ENCODE results near the gene SLC47A1.
"Not testable (repeated sequence)": the region's sequence is repeated elsewhere in the genome, so short reads cannot be mapped to it uniquely, and the experiment has no call there.

SLC47A1 gene

DNA sequence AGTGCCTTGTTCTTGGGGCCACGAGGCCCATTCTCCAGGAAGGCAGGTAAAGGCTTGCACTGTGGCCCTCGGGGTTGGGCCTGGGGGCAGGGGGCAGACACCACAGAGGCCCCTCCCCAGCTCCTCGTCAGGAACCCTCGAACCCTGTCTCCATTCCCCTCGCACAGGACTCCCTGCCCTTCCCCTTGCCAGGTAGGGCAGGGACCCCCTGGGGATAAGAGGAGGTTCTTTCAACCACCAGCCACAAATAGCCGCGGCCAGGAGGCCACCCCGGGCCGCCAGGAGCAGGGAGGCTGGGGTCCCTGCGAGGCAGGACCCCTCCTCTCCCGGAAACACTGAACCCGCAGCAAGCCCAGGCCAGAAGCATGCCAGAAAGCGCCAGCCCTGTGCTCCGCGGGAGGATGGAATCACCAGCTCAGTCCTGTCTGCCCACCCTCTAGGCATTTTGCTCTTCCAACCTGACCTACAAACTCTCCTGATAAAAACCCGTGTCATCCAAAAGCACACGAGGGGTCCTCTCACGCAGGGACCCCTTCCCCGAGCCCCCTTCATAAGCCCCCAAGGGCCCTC, 45.6 kb downstream of the SLC47A1 start:
- no peak overlapping the region for H3K27ac ChIP-seq (ENCODE audit: low read length)
- H3K36me3 ChIP-seq (ENCODE audit: insufficient read depth, low read length), result no peaks in the 10 kb centered on the region
- DNase-seq (no peak), ATAC-seq (ENCODE audit: insufficient read depth, low read depth) (no peak)
- H3K9me3 ChIP-seq (ENCODE audit: insufficient read depth, low read length, severe bottlenecking), result no peaks in the 10 kb centered on the region
- no peak overlapping the region for H3K9ac ChIP-seq (ENCODE audit: low read depth, low read length)
- peaks cover 2% of the 10 kb centered on the region for H3K27me3 ChIP-seq (ENCODE audit: insufficient read depth, low read length, poor library complexity)
- no peaks in the 10 kb centered on the region for H4K20me1 ChIP-seq (ENCODE audit: insufficient read depth, low read length)
- H3K4me2 ChIP-seq (ENCODE audit: insufficient read depth, low read length), result no peak overlapping the region
- H3K79me2 ChIP-seq (ENCODE audit: insufficient read depth, low read length), result no peaks in the 10 kb centered on the region
- no peak overlapping the region for H2AFZ ChIP-seq (ENCODE audit: low read depth, low read length)
- H3K4me1 ChIP-seq (ENCODE audit: insufficient read depth, low read length), result no peaks in the 10 kb centered on the region
- TF ChIP-seq, protein P1, sequence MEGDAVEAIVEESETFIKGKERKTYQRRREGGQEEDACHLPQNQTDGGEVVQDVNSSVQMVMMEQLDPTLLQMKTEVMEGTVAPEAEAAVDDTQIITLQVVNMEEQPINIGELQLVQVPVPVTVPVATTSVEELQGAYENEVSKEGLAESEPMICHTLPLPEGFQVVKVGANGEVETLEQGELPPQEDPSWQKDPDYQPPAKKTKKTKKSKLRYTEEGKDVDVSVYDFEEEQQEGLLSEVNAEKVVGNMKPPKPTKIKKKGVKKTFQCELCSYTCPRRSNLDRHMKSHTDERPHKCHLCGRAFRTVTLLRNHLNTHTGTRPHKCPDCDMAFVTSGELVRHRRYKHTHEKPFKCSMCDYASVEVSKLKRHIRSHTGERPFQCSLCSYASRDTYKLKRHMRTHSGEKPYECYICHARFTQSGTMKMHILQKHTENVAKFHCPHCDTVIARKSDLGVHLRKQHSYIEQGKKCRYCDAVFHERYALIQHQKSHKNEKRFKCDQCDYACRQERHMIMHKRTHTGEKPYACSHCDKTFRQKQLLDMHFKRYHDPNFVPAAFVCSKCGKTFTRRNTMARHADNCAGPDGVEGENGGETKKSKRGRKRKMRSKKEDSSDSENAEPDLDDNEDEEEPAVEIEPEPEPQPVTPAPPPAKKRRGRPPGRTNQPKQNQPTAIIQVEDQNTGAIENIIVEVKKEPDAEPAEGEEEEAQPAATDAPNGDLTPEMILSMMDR (IDR thresholded peaks at IDR 0.05; ENCODE audit: borderline replicate concordance, extremely low read depth, low read length, poor library complexity, severe bottlenecking), result no peak
- H3K4me3 ChIP-seq (ENCODE audit: low read depth in 1 of 2, low read length in 2 of 2), result no peak overlapping the region

DNA sequence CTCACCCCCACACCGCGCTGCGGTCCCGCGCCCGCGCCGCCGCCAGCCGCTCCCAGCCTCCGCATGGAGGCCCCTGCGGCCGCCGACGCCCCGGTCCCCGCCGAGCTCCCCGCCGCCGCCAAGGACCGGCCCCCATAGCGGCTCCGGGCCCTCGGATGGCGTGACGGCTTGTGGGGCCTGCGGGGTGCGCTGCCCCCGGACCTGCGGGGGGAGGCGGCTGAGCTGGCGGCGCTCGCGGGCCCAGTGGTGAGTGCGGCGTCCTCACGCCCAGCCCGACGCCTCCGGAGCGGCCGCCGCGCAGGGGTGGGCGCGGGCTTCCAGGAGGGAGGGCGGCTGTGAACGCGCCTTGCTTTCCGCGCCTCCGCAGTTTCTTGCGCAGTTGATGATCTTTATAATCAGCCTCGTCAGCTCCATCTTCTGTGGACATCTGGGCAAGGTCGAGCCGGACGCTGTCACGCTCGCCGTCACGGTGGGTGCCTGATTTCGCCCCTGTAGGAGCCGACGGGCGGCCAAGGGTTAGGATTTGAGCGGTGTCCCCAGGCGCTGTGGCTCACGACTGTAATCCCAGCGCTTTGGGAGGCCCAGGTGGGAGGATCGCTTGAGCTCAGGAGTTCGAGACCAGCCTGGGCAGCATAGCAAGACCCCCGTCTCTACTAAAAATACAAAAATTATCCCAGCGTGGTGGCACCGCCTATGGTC, 46.4 kb downstream of the SLC47A1 start:
- H3K4me3 ChIP-seq (ENCODE audit: low read depth in 1 of 2, low read length in 2 of 2), result no peak overlapping the region
- no peak overlapping the region for H3K4me2 ChIP-seq (ENCODE audit: insufficient read depth, low read length)

DNA sequence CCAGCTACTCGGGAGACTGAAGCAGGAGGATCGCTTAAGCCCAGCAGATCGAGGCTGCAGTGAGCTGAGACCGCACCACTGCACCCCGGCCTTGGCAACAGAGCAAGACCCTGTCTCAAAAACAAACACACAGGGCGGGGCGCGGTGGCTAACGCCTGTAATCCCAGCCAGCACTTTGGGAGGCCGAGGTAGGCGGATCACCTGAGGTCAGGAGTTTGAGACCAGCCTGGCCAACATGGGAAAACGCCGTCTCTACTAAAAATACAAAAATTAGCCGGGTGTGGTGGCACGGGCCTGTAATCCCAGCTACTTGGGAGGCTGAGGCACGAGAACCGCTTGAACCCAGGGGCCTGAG, 46.9 kb downstream of the SLC47A1 start:
- not testable (repeated sequence) for H3K27ac ChIP-seq (ENCODE audit: low read length); H3K9me3 ChIP-seq (ENCODE audit: insufficient read depth, low read length, severe bottlenecking); ATAC-seq (ENCODE audit: insufficient read depth, low read depth); H3K36me3 ChIP-seq (ENCODE audit: insufficient read depth, low read length); H3K79me2 ChIP-seq (ENCODE audit: insufficient read depth, low read length); H3K4me2 ChIP-seq (ENCODE audit: insufficient read depth, low read length); H3K4me1 ChIP-seq (ENCODE audit: insufficient read depth, low read length); H3K27me3 ChIP-seq (ENCODE audit: insufficient read depth, low read length, poor library complexity); H4K20me1 ChIP-seq (ENCODE audit: insufficient read depth, low read length); DNase-seq; H3K4me3 ChIP-seq (ENCODE audit: low read depth in 1 of 2, low read length in 2 of 2); H3K9ac ChIP-seq (ENCODE audit: low read depth, low read length); H2AFZ ChIP-seq (ENCODE audit: low read depth, low read length)

More for the DNA sequence above, 46.4 kb downstream of the SLC47A1 start:
- Histone ChIP-seq H3K4me1 (ENCODE audit: insufficient read depth, low read length) (no peaks in the 10 kb centered on the region), H3K9ac (ENCODE audit: low read depth, low read length) (no peak overlapping the region), H3K9me3 (ENCODE audit: insufficient read depth, low read length, severe bottlenecking) (no peaks in the 10 kb centered on the region), H3K27me3 (ENCODE audit: insufficient read depth, low read length, poor library complexity) (peaks cover 2% of the 10 kb centered on the region), H3K79me2 (ENCODE audit: insufficient read depth, low read length) (no peaks in the 10 kb centered on the region), H3K36me3 (ENCODE audit: insufficient read depth, low read length) (no peaks in the 10 kb centered on the region), H3K27ac (ENCODE audit: low read length) (no peak overlapping the region), H4K20me1 (ENCODE audit: insufficient read depth, low read length) (no peaks in the 10 kb centered on the region), H2AFZ (ENCODE audit: low read depth, low read length) (no peak overlapping the region)
- TF ChIP-seq, protein P1 (IDR thresholded peaks at IDR 0.05; ENCODE audit: borderline replicate concordance, extremely low read depth, low read length, poor library complexity, severe bottlenecking), result no peak
- TF ChIP-seq EZH2 (IDR thresholded peaks at IDR 0.05; ENCODE audit: borderline replicate concordance, low read depth, low read length, severe bottlenecking), result no peak
- no peak for DNase-seq
- ATAC-seq (ENCODE audit: insufficient read depth, low read depth), result no peak

- ATAC-seq (ENCODE audit: insufficient read depth, low read depth); H3K4me2 ChIP-seq (ENCODE audit: insufficient read depth, low read length); H3K36me3 ChIP-seq (ENCODE audit: insufficient read depth, low read length); H3K9me3 ChIP-seq (ENCODE audit: insufficient read depth, low read length, severe bottlenecking); H4K20me1 ChIP-seq (ENCODE audit: insufficient read depth, low read length); H3K27me3 ChIP-seq (ENCODE audit: insufficient read depth, low read length, poor library complexity); H3K9ac ChIP-seq (ENCODE audit: low read depth, low read length); H3K79me2 ChIP-seq (ENCODE audit: insufficient read depth, low read length); DNase-seq; H3K4me1 ChIP-seq (ENCODE audit: insufficient read depth, low read length); H2AFZ ChIP-seq (ENCODE audit: low read depth, low read length); H3K27ac ChIP-seq (ENCODE audit: low read length); H3K4me3 ChIP-seq (ENCODE audit: low read depth in 1 of 2, low read length in 2 of 2): not testable (repeated sequence)
These were observed 48.5 kb downstream of the SLC47A1 start for GRCh38 chr17:19582152-19582551.

All from DND-41 (cell line).